ENCODE results near the gene CBL.

CBL gene

GRCh38 chr11:119309411-119309810, 103.3 kb downstream of the CBL start:
- TF ChIP-seq ZFX (IDR thresholded peaks at IDR 0.05) = no peak
- TF ChIP-seq, protein P1, sequence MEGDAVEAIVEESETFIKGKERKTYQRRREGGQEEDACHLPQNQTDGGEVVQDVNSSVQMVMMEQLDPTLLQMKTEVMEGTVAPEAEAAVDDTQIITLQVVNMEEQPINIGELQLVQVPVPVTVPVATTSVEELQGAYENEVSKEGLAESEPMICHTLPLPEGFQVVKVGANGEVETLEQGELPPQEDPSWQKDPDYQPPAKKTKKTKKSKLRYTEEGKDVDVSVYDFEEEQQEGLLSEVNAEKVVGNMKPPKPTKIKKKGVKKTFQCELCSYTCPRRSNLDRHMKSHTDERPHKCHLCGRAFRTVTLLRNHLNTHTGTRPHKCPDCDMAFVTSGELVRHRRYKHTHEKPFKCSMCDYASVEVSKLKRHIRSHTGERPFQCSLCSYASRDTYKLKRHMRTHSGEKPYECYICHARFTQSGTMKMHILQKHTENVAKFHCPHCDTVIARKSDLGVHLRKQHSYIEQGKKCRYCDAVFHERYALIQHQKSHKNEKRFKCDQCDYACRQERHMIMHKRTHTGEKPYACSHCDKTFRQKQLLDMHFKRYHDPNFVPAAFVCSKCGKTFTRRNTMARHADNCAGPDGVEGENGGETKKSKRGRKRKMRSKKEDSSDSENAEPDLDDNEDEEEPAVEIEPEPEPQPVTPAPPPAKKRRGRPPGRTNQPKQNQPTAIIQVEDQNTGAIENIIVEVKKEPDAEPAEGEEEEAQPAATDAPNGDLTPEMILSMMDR (conservative IDR thresholded peaks at IDR 0.05) = no peak
- H3K27ac ChIP-seq = no peak overlapping the region

DNA sequence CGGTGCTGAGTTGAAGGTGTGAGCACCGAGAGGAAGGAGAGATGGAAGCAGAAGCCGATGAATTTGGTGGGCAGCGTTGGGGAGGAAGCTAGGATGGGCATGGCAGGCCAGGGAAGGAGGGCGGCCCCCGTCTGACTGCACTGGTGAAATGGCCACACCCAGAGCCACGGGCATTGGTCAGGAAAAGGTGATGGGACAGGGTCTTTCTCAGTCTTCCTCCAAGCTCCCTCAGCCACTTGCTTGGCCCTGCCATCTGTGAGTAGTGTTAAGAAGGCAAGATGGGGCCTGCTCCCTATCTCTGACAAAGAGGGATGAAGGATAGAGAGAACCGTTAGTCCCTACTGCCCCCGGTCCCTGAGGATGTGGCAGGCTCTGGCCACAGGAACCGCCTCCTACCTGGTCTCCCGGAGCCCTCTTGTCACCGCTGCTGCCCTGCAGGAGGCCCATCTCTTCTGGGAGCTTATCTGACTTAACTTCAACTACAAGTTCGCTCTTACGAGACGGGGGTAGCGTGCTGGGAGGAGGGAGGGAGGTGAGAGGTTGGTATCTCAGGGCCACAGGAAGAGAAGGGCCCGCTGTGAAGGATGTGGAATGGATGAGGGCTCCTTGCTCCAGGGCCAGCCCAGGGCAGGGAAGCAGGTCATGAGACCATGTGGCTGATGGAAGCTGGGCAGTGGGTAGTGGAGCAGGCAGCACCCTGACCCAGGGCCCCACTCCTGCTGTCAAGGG, 104.0 kb downstream of the CBL start:
- H3K27ac ChIP-seq = no peak overlapping the region
- no peak for TF ChIP-seq ZFX (IDR thresholded peaks at IDR 0.05)
- TF ChIP-seq, protein P1 (conservative IDR thresholded peaks at IDR 0.05) = no peak

GRCh38 chr11:119310682-119311052, 104.5 kb downstream of the CBL start:
- no peak overlapping the region for H3K27ac ChIP-seq
- no peak for TF ChIP-seq ZFX (IDR thresholded peaks at IDR 0.05)
- TF ChIP-seq, protein P1 (conservative IDR thresholded peaks at IDR 0.05) = no peak

GRCh38 chr11:119314726-119315125, 108.6 kb downstream of the CBL start:
- H3K27ac ChIP-seq = no peak overlapping the region
- TF ChIP-seq ZFX (IDR thresholded peaks at IDR 0.05) = no peak
- TF ChIP-seq, protein P1 (conservative IDR thresholded peaks at IDR 0.05) = no peak

GRCh38 chr11:119315131-119316015, 109.2 kb downstream of the CBL start:
- H3K27ac ChIP-seq = no peak overlapping the region

DNA sequence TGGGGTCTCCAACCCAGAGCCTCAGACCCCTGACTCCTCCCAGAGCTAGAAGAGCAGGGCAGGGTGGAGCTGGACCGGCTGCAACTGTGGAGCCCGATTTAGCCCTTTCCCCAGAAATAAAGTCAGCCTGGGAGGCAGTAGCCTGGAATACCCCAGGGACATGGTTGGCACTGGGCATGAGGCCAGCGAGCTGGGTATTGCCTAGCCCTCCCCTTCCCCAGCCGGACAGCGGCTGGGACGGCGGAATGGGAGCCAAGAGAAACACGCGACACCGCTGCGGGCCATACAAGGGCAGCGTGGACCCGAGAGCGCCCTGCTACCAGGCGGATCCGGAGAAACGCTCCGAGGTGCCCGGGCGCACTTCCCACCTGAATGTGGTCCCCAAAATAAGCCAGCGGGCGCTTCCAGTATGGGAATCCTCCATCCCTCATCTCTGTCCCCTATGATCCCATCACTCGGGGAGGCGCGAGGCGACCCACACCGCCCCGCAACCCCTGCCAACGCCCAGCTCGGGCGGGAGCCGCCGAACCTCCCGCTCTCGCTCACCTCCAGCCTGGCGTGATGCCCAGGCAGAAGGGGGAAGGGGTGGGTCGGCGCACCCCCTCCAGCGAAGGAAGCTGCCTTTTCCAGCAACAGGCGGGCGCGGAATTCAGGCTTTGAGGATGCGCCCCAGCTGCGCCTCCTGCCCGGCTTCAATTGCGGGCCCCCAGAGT, 110.0 kb downstream of the CBL start:
- TF ChIP-seq, protein P1 (conservative IDR thresholded peaks at IDR 0.05) = no peak
- TF ChIP-seq ZFX (IDR thresholded peaks at IDR 0.05) = no peak
- H3K27ac ChIP-seq = no peak overlapping the region

More at GRCh38 chr11:119315131-119316015, 109.2 kb downstream of the CBL start:
- TF ChIP-seq, protein P1 (conservative IDR thresholded peaks at IDR 0.05) = no peak
- no peak for TF ChIP-seq ZFX (IDR thresholded peaks at IDR 0.05)
